Upper lobe of right lung (tissue), 1 donor: ENCODE data around the gene ZNRF3. TPM values are rescaled to one million over a fixed set of nuclear protein-coding genes. Genes with fewer than 3 reads are reported as not detected.

Experiments used
- ATAC-seq: fragments of 200-7000 bp; cut with Tn5 transposase; one replicate; pipeline ENCODE4 v1.9.1; 2020; ENCODE audit warnings: mild to moderate bottlenecking, moderate library complexity
- DNase-seq: peaks from one replicate; pipeline ENCODE4 v3.0.0-alpha.2; 2020
- H3K27ac ChIP-seq: fragments of 200-600 bp; one replicate; pipeline ENCODE4 v1.8.0; 2022
- H3K27me3 ChIP-seq: fragments of 200-600 bp; one replicate; pipeline ENCODE4 v1.8.0; 2022; ENCODE audit warnings: mild to moderate bottlenecking
- H3K36me3 ChIP-seq: fragments of 200-600 bp; one replicate; pipeline ENCODE4 v1.8.0; 2022
- H3K4me1 ChIP-seq: fragments of 200-600 bp; one replicate; pipeline ENCODE4 v1.8.0; 2022
- H3K4me3 ChIP-seq: fragments of 200-600 bp; one replicate; pipeline ENCODE4 v1.8.0; 2022; ENCODE audit warnings: mild to moderate bottlenecking
- H3K9me3 ChIP-seq: fragments of 200-600 bp; one replicate; pipeline ENCODE4 v1.8.0; 2022
- CTCF ChIP-seq: fragments of 200-600 bp; IDR thresholded peaks from one replicate; pipeline ENCODE4 v1.8.0; 2022; ENCODE audit warnings: antibody characterized with exemption
- intact Hi-C: fragments of 100-400 bp; cut with DNase I; formaldehyde crosslinking; loops from one replicate; pipeline ENCODE4 v1.11.0; 2022
- total RNA-seq: library from RNA; stranded (reverse); fragmentation: NEBNext Ultra II Directional; extraction: Animal tissue kit (Norgen Biotek cat#: 25700); gene quantifications from one replicate; pipeline ENCODE4 v1.2.1, GENCODE V29; 2021
- donor health status: DM: no; HTN: yes; CAD: no; lungs with severe emphysema.

ZNRF3 gene
- total RNA-seq, 1 donor from 2014 or later, result 15.8 TPM

- H3K27me3 ChIP-seq, result no peaks in the 10 kb centered on the region
- ATAC-seq (no peak), DNase-seq (no peak)
- no peaks in the 10 kb centered on the region for H3K9me3 ChIP-seq
- H3K4me3 ChIP-seq, result no peak overlapping the region
- intact Hi-C loops, result no loop called here
- peaks cover 38% of the 10 kb centered on the region for H3K4me1 ChIP-seq
- TF ChIP-seq CTCF, result no peak
- H3K27ac ChIP-seq, result no peak overlapping the region
- H3K36me3 ChIP-seq, result no peaks in the 10 kb centered on the region
Measured at GRCh38 chr22:28925916-28926315, 42.5 kb downstream of the ZNRF3 start.

- H3K27me3 ChIP-seq, result no peaks in the 10 kb centered on the region
- ATAC-seq, result no peak
- no peak overlapping the region for H3K27ac ChIP-seq
- H3K36me3 ChIP-seq, result no peaks in the 10 kb centered on the region
- intact Hi-C loops, result no loop called here
- peaks cover 36% of the 10 kb centered on the region for H3K4me1 ChIP-seq
- no peak for TF ChIP-seq CTCF
- no peaks in the 10 kb centered on the region for H3K9me3 ChIP-seq
- no peak for DNase-seq
- H3K4me3 ChIP-seq, result no peak overlapping the region
Measured at GRCh38 chr22:28927630-28928029, 44.3 kb downstream of the ZNRF3 start.

DNA sequence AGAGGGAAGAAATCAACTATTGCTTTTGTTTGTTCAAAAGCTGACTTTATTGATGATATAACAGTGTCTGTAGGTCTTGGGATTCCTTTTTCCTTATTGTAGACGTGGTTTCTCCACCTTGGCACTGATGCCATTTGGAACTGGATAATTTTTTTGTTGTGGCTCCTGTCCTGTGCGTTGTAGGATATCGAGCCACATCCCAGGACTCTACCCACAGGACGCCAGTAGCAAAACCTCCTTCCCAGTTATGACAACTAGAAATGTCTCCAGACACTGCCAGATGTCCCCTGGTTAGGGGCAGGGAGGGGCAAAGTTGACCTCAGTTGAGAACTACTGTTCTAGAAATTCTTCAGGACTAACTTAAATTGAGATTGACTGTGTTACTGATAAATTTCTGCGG lies 45.8 kb downstream of the ZNRF3 start:
- Histone ChIP-seq H3K4me3 (no peak overlapping the region), H3K27me3 (no peaks in the 10 kb centered on the region), H3K9me3 (no peaks in the 10 kb centered on the region), H3K36me3 (no peaks in the 10 kb centered on the region), H3K27ac (no peak overlapping the region), H3K4me1 (peaks cover 32% of the 10 kb centered on the region)
- ATAC-seq (no peak), DNase-seq (no peak)
- intact Hi-C loops, result no loop called here
- TF ChIP-seq CTCF, result no peak

- no peak overlapping the region for H3K27ac ChIP-seq
- intact Hi-C loops, result loop anchor here (10.0 kb wide), 1 partner anchor 74 kb away; no protein-coding TSS in a partner anchor
- ATAC-seq (peak; percentile 49), DNase-seq (no peak)
- no peaks in the 10 kb centered on the region for H3K36me3 ChIP-seq
- H3K4me1 ChIP-seq, result peaks cover 36% of the 10 kb centered on the region
- no peaks in the 10 kb centered on the region for H3K9me3 ChIP-seq
- no peak for TF ChIP-seq CTCF
- no peaks in the 10 kb centered on the region for H3K27me3 ChIP-seq
- no peak overlapping the region for H3K4me3 ChIP-seq
Measured at GRCh38 chr22:28930357-28931007, 47.1 kb downstream of the ZNRF3 start.

- intact Hi-C loops, result loop anchor here (10.0 kb wide), 1 partner anchor 73 kb away; no protein-coding TSS in a partner anchor
- Histone ChIP-seq H3K27me3 (no peaks in the 10 kb centered on the region), H3K27ac (no peak overlapping the region), H3K9me3 (no peaks in the 10 kb centered on the region), H3K4me3 (no peak overlapping the region), H3K4me1 (peaks cover 32% of the 10 kb centered on the region), H3K36me3 (no peaks in the 10 kb centered on the region)
- TF ChIP-seq CTCF, result no peak
- ATAC-seq (no peak), DNase-seq (no peak)
Measured at GRCh38 chr22:28931844-28932567, 48.6 kb downstream of the ZNRF3 start.
